ENCODE measurements around the gene ARID4B. TPM values are rescaled to one million over a fixed set of nuclear protein-coding genes. Genes with fewer than 3 reads are reported as not detected.

ARID4B gene
- polyA plus RNA-seq, 2 of the 4 experiments (the other 2 are of a cell fraction): 14.9 to 16.0 TPM

- ATAC-seq (no peak), FAIRE-seq (no peak), DNase-seq (ENCODE audit: low read depth in 1 of 2, low spot score in 1 of 2) (no peak)
- H3K9me3 ChIP-seq: no peaks in the 10 kb centered on the region
- ChIA-PET POLR2A (no interaction called here), CTCF (interaction anchor here (0.6 to 2.3 kb wide), 4 partner anchors 14 to 266 kb away, joined by 3 to 11 read pairs (median 6); partner anchors contain the start of gene B3GALNT2)
- peaks cover 10% of the 10 kb centered on the region; the same call in 2 of the 3 replicates for H3K4me1 ChIP-seq
- TF ChIP-seq HOXB5 (CRISPR knock-in tag; IDR thresholded peaks at IDR 0.05) (no peak), SMC3 (IDR thresholded peaks at IDR 0.05) (no peak), JUN (IDR thresholded peaks at IDR 0.05) (no peak), CBX2 (IDR thresholded peaks at IDR 0.05; ENCODE audit: borderline replicate concordance, low read depth) (no peak), HEYL (CRISPR knock-in tag; IDR thresholded peaks at IDR 0.05) (no peak), NR3C1 (IDR thresholded peaks at IDR 0.05) (no peak), FOXS1 (CRISPR knock-in tag; IDR thresholded peaks at IDR 0.05) (no peak), BHLHE40 (IDR thresholded peaks at IDR 0.05; ENCODE audit: low read depth, low read length) (no peak), E2F6 (IDR thresholded peaks at IDR 0.05; ENCODE audit: borderline replicate concordance, low read depth) (no peak), HDAC2 (IDR thresholded peaks at IDR 0.05) (no peak), BCL3 (IDR thresholded peaks at IDR 0.05) (no peak), USF2 (IDR thresholded peaks at IDR 0.05) (no peak), REST (IDR thresholded peaks at IDR 0.05) (no peak), ESRRA (IDR thresholded peaks at IDR 0.05; ENCODE audit: borderline replicate concordance, low read length) (no peak)
- no peak overlapping the region for H3K4me2 ChIP-seq
- no peak overlapping the region for H3K27ac ChIP-seq
- WGBS (ENCODE audit: missing lambda C conversion rate): 87% methylated on average over 4 of the region's 4 CpGs
- H3K4me3 ChIP-seq: no peak overlapping the region
Observed at GRCh38 chr1:235238558-235238957, 89.4 kb downstream of the ARID4B start.

- peaks cover 10% of the 10 kb centered on the region; the same call in 2 of the 3 replicates for H3K4me1 ChIP-seq
- 88% methylated on average over 5 of the region's 5 CpGs for WGBS (ENCODE audit: missing lambda C conversion rate)
- CTCF ChIA-PET: interaction anchor here (1.2 to 1.7 kb wide), 2 partner anchors 179 to 181 kb away, joined by 3 to 5 read pairs; no protein-coding TSS in a partner anchor
Observed at GRCh38 chr1:235236128-235236527, 91.9 kb downstream of the ARID4B start.

More at GRCh38 chr1:235236128-235236527, 91.9 kb downstream of the ARID4B start:
- Histone ChIP-seq H3K4me2 (no peak overlapping the region), H3K4me3 (no peak overlapping the region), H3K9me3 (no peaks in the 10 kb centered on the region), H3K27ac (no peak overlapping the region)
- no peak for TF ChIP-seq BCL3 (IDR thresholded peaks at IDR 0.05)
- peak; percentile 57 for TF ChIP-seq MAFK (IDR thresholded peaks at IDR 0.05; ENCODE audit: partially characterized antibody)
- POLR2A ChIA-PET: no interaction called here
- FAIRE-seq (no peak), ATAC-seq (no peak), DNase-seq (ENCODE audit: low read depth in 1 of 2, low spot score in 1 of 2) (no peak)
